Measurements from ENCODE around the gene CFAP92.

The CFAP92 gene

DNA sequence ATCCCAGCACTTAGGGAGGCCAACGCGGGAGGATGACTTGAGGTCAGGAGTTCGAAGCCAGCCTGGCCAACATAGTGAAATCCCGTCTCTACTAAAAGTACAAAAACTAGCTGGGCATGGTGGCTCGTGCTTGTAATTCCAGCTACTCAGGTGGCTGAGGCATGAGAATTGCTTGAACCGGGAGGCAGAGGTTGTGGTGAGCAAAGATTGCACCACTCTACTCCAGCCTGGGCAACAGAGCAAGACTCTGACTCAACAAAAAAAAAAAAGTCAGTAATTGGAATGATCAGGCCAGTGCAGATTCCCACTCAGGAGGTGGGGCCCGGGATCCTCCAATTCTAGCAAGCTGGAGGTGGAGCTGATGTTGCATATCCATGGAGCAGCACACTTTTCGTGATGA, 5.6 kb downstream of the CFAP92 start:
- H3K27ac Mint-ChIP-seq, result no peak overlapping the region
- H3K4me3 Mint-ChIP-seq, result no peak overlapping the region
- ATAC-seq (no peak), DNase-seq (no peak)
- no peaks in the 10 kb centered on the region for H3K9me3 Mint-ChIP-seq
- peaks cover 2% of the 10 kb centered on the region for H3K4me1 Mint-ChIP-seq
- H3K27me3 Mint-ChIP-seq, result no peaks in the 10 kb centered on the region

DNA sequence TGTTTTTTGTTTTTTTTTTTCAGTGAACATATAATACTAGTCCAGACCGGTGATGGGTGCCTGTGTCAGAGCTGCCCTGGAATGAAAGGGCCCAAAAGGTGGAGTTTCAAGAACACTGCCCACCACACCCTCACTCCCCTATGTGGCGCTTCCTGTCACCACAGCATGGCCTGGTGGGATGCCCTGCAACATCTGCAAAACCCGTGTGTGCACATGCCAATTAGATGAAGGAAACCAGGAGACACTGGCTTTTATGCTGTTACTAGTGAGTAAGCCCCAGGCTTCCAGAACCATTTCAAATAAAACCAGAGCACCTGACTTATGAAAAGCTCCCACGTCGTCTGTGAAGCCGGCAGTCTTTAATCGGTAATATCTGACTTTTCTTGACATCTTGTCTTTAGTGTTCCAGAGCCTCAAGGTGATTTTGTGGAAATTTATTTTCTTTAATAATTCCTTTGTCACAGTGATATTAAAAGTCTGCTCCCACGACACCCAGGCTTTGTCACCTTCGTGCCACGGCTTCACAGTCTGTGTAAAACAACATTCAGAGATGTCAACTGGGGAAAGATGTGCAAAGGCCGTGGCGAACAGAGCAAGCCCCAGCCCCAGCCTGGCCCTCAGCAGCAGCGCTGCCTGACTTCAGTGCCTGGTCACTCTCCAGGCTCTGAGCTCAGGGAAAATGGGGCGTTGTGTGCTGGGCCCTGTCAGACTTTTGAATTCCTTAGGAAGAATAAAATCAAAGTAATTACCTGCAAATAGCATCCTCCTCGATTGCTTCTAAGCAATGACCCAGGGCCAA, 6.4 kb downstream of the CFAP92 start:
- Mint-ChIP-seq H3K4me3 (no peak overlapping the region), H3K4me1 (no peaks in the 10 kb centered on the region)

DNA sequence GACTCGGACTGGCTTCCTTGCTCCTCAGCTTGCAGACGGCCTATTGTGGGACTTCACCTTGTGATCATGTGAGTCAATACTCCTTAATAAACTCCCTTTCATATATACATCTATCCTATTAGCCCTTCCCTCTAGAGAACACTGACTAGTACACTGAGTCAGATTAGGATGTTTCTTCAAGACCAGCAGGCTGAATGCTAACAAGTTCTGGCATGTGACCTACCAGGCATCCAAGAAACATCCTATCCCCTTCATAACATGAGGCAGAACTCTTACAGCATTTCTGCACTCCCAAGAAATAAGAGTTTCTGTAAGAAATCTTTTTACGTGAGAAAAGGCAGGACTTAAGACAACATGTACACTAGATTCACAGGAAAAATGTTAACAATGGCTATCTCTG, 9.3 kb downstream of the CFAP92 start:
- no peak for DNase-seq
- Mint-ChIP-seq H3K4me1 (no peaks in the 10 kb centered on the region), H3K4me3 (no peak overlapping the region), H3K27me3 (no peaks in the 10 kb centered on the region), H3K27ac (no peak overlapping the region), H3K9me3 (no peaks in the 10 kb centered on the region)
- ATAC-seq, result no peak

More for the DNA sequence above, 6.4 kb downstream of the CFAP92 start:
- H3K27me3 Mint-ChIP-seq, result no peaks in the 10 kb centered on the region
- H3K27ac Mint-ChIP-seq, result no peak overlapping the region
- H3K9me3 Mint-ChIP-seq, result no peaks in the 10 kb centered on the region
- DNase-seq (no peak), ATAC-seq (no peak)

DNA sequence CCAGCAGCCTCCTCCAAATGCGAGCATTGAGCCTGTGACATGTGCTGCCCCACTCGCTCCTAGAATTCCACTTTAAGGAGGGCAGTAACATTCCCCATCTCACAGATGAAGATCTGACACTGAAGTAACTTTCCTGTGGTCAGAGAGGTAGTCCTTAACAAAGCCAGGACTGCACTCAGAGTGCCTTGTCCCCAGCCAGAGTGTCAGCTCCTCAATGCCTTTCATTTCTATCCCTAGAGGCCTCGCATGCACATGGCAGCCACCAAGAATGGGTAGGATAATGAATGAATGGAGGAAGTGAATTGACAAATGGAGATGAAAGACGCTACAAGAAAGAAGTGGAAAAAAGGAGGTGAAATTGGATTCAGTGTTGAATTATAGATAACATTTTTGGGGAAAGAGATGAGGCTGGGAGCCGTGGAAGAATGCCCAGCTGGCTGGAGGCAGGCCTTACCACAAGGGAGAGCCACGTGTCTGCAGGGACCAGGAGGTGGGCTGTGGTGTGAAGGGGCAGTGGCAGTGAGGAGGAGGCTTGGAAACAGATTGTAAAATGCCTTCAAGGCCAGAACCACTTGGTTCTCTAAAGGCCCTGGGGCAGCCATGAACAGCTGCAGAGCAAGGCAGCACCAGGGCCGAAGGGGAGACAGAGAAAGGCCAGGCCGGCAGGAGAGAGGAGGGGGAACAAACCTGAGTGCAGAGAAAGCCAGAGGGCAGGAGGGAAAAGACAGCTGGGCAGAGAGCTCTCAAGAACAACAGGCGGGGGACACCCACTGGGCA, 10.4 kb downstream of the CFAP92 start:
- Mint-ChIP-seq H3K27me3 (no peaks in the 10 kb centered on the region), H3K9me3 (no peaks in the 10 kb centered on the region), H3K27ac (no peak overlapping the region), H3K4me3 (no peak overlapping the region), H3K4me1 (no peaks in the 10 kb centered on the region)
- DNase-seq (no peak), ATAC-seq (no peak)

DNA sequence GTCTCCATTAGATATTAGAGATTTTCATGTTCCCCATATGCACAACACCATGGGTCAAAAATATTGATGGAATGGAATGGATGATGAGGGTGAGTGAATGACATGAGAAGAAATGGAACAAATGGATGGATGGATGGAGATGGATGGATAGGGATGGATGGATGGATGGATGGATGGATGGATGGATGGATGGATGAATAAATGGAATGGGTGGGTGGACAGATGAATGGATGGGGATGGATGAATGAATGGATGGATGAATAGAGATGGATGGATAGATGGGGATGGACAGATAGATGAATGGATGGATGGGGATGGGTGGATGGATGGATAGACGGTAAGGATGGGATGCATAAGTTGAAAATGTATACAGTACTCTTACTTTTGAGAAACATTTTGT, 18.6 kb downstream of the CFAP92 start:
- H3K4me1 Mint-ChIP-seq, result no peaks in the 10 kb centered on the region
- ATAC-seq (no peak), DNase-seq (no peak)
- H3K9me3 Mint-ChIP-seq, result no peaks in the 10 kb centered on the region
- no peaks in the 10 kb centered on the region for H3K27me3 Mint-ChIP-seq
- H3K4me3 Mint-ChIP-seq, result no peak overlapping the region
- H3K27ac Mint-ChIP-seq, result no peak overlapping the region

DNA sequence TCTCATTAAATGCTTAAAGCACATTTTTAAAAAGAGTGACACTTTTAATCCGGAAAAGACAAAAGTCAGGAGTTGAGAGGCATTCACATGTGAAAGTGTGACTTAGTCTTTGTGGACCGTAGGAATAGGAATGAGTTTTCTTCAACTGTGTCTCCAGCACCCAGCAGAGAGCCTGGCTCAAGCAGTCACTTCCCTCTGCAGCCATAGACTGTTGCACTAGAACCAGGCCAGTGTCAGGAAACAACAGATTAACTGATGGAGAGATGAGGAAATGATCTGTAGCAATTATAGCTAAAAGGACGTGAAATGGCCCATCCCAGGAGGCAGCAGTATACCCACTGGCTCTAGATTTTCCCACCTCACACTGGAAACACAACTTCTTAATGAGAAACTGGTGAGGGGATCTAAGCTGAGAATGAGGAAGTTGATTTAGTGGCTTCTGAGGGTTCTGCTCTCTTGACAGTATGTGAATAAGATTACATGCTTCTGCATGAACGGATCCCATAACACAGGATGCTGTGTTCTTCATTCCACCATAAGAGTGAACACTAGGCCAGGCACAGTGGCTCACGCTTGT, 19.8 kb downstream of the CFAP92 start:
- Mint-ChIP-seq H3K9me3 (no peaks in the 10 kb centered on the region), H3K27me3 (no peaks in the 10 kb centered on the region), H3K4me1 (no peaks in the 10 kb centered on the region), H3K4me3 (no peak overlapping the region), H3K27ac (no peak overlapping the region)
- DNase-seq (no peak), ATAC-seq (no peak)

DNA sequence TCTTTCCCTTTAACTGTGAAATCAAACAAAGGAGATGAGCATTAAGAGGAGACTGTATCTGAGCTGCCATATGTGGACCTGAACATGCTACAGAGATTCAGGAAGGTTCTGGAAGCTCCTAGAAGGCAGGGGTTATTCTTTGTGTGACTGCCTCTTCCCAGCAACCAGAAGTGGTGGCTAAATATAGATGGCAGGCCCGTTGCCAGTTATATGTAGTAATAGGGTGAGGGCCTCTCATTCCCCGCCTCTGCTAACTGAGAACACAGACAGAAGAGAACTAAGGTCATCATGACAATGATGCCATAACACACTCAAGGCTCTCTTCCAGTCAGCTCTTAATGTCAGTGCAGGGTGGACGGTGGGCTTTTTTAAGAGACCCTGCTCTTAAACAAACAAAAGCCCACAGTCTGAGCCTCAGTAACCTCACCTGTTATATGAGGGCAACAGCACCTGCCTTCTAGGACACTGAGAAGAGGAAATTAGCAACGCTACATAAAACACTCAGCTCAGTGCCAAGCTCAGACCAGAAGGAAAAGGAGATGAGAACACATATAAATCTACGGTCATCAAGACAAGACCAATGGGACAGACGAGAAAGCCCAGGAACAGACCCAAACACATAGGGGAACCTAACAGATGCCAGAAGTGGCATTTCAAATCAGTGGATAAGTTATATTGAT, 22.3 kb downstream of the CFAP92 start:
- no peak for DNase-seq
- Mint-ChIP-seq H3K4me1 (no peaks in the 10 kb centered on the region), H3K27me3 (no peaks in the 10 kb centered on the region), H3K4me3 (no peak overlapping the region), H3K9me3 (no peaks in the 10 kb centered on the region), H3K27ac (no peak overlapping the region)
- no peak for ATAC-seq

DNA sequence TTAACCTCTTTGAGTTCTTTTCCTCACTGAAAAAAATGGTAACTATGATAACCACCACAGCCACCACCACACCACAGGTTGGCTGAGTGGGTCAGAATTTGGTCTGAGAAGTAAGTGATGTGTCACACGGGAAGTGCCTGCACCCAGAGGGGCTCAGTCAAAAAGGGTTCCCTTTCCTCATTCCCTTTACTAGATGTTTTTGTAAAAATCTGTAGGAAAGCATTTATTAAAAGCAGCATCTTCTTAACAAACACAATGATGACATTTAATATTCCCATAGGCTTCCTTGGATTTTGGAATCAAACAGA, 23.2 kb downstream of the CFAP92 start:
- ATAC-seq (peak; percentile 61), DNase-seq (peak in 1 of 2 donors; percentile 34)
- H3K27ac Mint-ChIP-seq, result no peak overlapping the region
- H3K27me3 Mint-ChIP-seq, result no peaks in the 10 kb centered on the region
- no peak overlapping the region for H3K4me3 Mint-ChIP-seq
- H3K9me3 Mint-ChIP-seq, result no peaks in the 10 kb centered on the region
- no peaks in the 10 kb centered on the region for H3K4me1 Mint-ChIP-seq

DNA sequence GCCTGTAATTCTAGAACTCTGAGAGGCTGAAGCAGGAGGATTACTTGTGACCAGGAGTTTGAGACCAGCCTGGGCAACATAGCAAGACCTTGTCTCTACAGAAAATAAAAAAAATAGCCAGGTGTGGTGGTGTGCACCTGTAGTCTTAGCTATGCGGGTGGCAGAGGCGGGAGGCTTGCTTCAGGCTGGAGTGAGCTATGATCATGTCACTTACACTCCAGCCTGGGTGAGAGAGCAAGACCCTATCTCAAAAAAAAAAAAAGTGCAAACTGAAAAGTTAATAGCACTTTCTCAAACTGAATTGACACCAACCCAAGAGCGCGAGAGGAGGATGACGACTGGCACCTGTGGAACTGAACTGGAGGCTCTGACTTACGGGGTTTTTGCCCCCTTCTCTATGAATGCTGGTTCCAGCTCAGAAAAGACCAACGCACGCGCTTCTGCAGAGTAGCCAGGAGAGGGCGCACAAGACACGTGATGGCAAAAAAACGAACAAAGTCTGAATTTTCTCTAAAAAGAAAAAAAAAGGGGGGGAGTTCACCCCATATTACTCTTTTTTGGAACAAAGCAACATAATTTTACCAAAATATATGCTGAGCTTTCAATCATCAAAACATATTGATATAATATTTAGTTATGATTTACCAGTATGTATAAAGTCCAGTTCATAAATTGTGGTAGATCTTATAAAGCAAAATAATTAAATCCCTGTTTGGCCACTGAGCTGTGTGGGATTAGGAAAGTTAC, 23.7 kb downstream of the CFAP92 start:
- H3K27me3 Mint-ChIP-seq, result no peaks in the 10 kb centered on the region

DNA sequence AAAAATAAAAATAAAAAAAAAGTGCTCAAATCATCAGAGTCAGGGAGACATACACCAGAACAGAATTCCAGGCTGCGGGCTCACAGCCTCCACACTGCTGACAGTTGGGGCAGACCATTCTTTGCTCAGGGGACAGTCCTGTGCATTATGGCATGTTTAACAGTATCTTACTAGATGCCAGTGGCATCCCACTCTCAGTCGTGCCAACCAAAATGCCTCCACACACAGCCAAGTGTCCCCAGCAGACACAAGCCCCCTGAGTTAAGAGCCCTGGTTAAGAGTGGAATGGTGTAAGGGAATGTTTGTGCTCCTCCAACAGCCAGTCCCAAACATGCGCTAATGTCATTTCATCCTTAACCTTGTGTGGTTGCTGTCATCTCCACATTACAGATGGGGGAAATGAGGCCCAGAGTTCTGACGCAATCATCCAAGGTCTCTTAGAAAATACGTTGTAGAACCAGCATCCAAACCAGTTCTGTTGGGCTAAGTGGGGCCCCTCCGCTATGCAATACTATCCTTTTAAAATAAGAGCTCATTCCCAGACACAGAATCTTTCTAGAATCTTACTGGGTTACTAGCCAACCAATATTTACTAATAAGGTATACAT, 26.0 kb downstream of the CFAP92 start:
- Mint-ChIP-seq H3K27ac (no peak overlapping the region), H3K9me3 (no peaks in the 10 kb centered on the region), H3K4me1 (no peaks in the 10 kb centered on the region), H3K27me3 (no peaks in the 10 kb centered on the region), H3K4me3 (no peak overlapping the region)
- DNase-seq, result no peak
- no peak for ATAC-seq

More for the DNA sequence above, 23.7 kb downstream of the CFAP92 start:
- H3K4me3 Mint-ChIP-seq, result no peak overlapping the region
- DNase-seq (peak; percentile 59 to 67), ATAC-seq (peak; percentile 66)
- H3K27ac Mint-ChIP-seq, result no peak overlapping the region
- no peaks in the 10 kb centered on the region for H3K9me3 Mint-ChIP-seq
- no peaks in the 10 kb centered on the region for H3K4me1 Mint-ChIP-seq

DNA sequence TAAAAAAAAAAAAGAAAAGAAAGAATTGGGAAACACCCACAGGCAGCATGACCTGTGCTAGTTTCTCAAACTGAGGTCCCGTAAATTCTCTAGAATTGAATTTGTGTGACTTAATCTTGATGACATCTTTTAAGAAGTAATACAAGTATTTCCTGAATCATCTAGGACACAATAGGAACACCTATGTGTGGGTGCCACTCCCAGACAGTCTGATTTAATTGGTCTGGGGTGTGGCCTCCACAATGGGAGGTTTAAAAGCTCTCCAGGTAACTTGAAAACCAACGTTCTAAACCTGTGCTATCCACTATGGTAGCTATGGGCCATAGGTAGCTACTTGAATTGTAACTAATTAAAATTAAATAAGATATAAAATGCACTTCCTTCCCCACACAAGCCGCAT, 28.1 kb downstream of the CFAP92 start:
- H3K27me3 Mint-ChIP-seq, result no peaks in the 10 kb centered on the region
- no peak for DNase-seq
- no peak overlapping the region for H3K4me3 Mint-ChIP-seq
- H3K27ac Mint-ChIP-seq, result no peak overlapping the region
- H3K4me1 Mint-ChIP-seq, result no peaks in the 10 kb centered on the region
- no peak for ATAC-seq
- H3K9me3 Mint-ChIP-seq, result no peaks in the 10 kb centered on the region

DNA sequence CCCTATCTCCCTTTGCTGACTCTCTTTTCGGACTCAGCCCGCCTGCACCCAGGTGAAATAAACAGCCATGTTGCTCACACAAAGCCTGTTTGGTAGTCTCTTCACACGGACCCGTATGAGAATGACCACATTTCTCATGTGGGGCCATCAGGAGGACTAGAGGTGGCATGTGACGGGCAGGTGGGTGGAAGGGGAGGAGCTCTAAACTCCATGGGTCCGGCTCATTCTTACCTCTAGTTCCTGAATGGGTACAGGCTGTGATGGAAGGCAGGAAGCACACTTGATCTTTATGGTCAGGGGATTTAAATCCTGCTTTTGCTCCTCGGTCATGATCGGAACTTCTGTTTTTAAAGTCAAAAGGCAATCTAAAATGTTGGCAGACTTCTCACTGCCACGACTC, 28.6 kb downstream of the CFAP92 start:
- no peaks in the 10 kb centered on the region for H3K9me3 Mint-ChIP-seq
- H3K4me1 Mint-ChIP-seq, result no peaks in the 10 kb centered on the region
- no peak overlapping the region for H3K4me3 Mint-ChIP-seq
- H3K27me3 Mint-ChIP-seq, result no peaks in the 10 kb centered on the region
- no peak overlapping the region for H3K27ac Mint-ChIP-seq
- no peak for DNase-seq
- no peak for ATAC-seq

DNA sequence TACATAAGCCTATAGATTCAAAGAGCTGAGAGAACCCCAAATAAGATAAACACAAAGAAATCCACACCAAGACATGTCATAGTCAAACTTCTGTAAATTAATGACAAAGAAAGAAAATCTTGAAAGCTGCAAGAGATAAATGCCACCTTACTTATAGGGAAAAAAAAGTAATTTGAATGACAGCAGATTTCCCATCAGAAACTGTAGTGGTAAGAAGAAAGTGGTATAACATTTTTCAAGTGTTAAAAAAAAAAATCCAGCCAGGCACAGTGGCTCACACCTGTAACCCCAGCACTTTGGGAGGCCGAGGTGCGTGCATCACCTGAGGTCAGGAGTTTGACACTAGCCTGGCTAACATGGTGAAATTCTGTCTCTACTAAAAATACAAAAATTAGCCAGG, 37.4 kb downstream of the CFAP92 start:
- no peak for ATAC-seq
- H3K27ac Mint-ChIP-seq, result no peak overlapping the region
- no peaks in the 10 kb centered on the region for H3K4me1 Mint-ChIP-seq
- DNase-seq, result no peak
- peaks cover 0 to 5% of the 10 kb centered on the region in 2 donors for H3K9me3 Mint-ChIP-seq
- no peaks in the 10 kb centered on the region for H3K27me3 Mint-ChIP-seq
- H3K4me3 Mint-ChIP-seq, result no peak overlapping the region

DNA sequence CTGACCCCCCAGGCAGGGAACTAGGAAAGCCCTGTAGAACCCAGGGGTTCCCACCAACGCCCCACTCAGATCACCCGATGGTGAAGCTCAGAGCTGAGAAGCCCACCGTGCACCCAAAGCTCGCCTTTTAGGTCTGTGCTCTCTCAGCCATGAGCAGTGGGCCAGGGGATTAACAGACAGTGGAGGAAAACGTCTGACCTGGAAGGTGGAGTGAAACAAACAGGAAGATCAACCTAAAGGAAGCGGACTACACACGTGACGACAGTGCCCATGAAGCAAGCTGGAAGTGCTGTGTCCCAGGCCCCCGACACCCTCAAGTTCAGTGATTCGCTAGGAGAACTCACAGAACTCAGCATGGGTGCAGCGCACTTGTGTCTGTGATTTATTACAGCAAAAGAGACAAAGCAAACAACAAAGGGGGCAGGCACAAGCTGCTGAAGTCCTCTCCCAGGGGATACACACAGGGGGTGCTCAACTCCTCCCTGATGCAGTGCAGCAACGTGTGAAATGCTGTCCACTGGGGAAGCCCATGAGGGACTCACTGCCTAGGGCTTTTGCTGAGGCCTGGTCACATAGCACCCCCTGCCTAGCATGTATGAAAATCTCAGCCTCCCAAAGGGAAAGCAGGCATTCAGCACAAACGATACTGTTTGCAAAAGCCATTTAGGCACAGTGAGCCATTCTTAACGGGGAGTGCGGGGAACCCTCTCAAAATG, 43.5 kb downstream of the CFAP92 start:
- no peaks in the 10 kb centered on the region for H3K4me1 Mint-ChIP-seq
- no peaks in the 10 kb centered on the region for H3K27me3 Mint-ChIP-seq
- ATAC-seq, result peak; percentile 82
- H3K27ac Mint-ChIP-seq, result no peak overlapping the region
- no peaks in the 10 kb centered on the region for H3K9me3 Mint-ChIP-seq
- DNase-seq, result peak; percentile 10 to 30
- H3K4me3 Mint-ChIP-seq, result no peak overlapping the region

Data from stimulated activated naive CD8-positive, alpha-beta T cell treated with anti-CD3 and anti-CD28 coated beads, Interleukin-15, amount 100 ng/mL, for 72 hours (primary cell).